T-helper 1 cell treated with Interleukin-12 subunit alpha and Interleukin-12 subunit beta and Interleukin-4 antibody, amounts not matched to agents 30 ng/mL and 1 ng/mL, for 36 hours (primary cell): ENCODE results near the gene PRELID1. TPM values are rescaled to one million over a fixed set of nuclear protein-coding genes. Genes with fewer than 3 reads are reported as not detected.
"Not testable (repeated sequence)": the region's sequence is repeated elsewhere in the genome, so short reads cannot be mapped to it uniquely, and the experiment has no call there.

Source experiments
- intact Hi-C: fragments of 100-400 bp; cut with micrococcal nuclease; formaldehyde crosslinking; loops from one replicate; pipeline ENCODE4 v1.15.1; 2024
- total RNA-seq: library from RNA; stranded (reverse); gene quantifications from 2 replicates; pipeline ENCODE4 v1.2.3, GENCODE V29; 2022

The PRELID1 gene, protein sequence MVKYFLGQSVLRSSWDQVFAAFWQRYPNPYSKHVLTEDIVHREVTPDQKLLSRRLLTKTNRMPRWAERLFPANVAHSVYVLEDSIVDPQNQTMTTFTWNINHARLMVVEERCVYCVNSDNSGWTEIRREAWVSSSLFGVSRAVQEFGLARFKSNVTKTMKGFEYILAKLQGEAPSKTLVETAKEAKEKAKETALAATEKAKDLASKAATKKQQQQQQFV
- 187 and 190 TPM in 2 replicates for total RNA-seq

DNA sequence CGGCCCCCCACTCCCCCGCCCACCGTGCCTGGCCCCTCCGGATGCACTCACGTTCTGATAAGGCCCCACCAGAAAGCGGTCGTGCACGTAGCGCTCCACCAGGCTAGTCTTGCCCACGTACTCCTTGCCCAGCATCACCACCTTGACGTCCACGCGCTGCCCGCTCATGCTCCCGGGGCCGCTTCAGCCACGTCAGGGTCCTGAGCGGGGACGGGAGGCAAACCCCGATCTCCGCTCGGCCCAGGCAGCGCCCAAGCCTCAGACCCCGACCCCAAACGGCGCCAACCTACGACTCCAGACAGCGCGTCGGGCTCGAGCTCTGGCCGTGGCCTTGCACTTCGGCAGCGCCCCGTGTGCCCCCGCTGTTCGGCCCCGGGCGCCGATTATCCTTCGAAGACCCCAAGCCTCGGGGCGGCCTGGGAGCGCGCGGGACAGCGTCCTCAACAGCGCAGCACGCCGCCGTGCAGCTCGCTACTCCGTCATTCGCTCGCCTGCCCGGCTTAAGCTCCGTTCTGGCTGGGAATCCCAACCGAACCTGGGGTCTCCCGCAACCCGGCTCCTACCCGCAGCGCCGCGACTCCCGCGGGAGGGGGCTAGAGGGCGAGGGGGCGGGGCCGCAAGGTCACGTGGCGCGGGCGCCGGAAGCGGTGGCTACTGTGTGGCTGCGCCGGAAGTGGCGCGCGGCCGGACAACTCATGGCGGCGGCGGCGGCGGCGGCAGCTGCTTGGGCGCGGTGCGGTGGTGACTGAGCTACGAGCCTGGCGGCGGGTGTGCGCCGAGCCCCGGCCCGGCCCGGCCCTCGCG, at the start of gene PRELID1, which contains the start of gene RAB24:
PRELID1 (plus strand) TSS at position 679 of the 804 bp plus-strand sequence. CDS start 187 bp downstream, outside the sequence.
RAB24 (minus strand) TSS at position 599 of the 804 bp plus-strand sequence; CDS start at position 168, 431 bp downstream.
- intact Hi-C loops = loop anchor here (1.0 to 5.0 kb wide), 7 partner anchors 8 to 941 kb away; partner anchors contain the start of genes FAM193B, GRK6, KIAA1191 and LMAN2

DNA sequence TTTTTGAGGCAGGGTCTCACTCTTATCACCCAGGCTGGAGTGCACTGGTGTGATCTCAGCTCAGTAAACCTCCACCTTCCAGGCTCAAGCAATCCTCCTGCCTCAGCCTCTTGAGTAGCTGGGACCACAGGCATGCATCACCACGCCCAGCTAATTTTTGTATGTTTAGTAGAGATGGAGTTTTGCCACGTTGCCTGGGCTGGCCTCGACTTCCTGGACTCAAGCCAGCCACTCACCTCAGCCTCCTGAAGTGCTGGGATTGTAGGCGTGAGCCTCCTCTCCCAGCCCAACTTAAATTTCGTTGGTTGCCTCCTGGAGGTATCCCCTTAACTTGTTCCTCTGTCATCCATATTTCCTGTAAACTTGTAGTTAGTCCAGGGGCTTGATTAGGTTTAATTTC, 47.3 kb upstream of the PRELID1 start:
- intact Hi-C loops = loop anchor here (1.0 kb wide), 1 partner anchor 142 kb away; no protein-coding TSS in a partner anchor

DNA sequence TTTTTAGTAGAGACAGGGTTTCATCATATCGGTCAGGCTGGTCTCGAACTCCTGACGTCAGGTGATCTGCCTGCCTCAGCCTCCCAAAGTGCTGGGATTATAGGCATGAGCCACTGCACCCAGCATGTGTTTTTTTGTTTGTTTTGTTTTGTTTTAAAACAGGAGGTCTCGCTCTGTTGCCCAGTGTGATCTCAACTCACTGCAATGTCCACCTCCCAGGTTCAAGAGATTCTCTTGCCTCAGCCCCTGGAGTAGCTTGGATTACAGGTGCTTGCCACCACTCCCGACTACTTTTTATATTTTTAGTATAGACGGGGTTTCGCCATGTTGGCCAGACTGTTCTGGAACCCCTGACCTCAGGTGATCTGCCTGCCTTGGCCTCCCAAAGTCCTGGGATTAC, 44.9 kb upstream of the PRELID1 start:
- intact Hi-C loops = not testable (repeated sequence)

DNA sequence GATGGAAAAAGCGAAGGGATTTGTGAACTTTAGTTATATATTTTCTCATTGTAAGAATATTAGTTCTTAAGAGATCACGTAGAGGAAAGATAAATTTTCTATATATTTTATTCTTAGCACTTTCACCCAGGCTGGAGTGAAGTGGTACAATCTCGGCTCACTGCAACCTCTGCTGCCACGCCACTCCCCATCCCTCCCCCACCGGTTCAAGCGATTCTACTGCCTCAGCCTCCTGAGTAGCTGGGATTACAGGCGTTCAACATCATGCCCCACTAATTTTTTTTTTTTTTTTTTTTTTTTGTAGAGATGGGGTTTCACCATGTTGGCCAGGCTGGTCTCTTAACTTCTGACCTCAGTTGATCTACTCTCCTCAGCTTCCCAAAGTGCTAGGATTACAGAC, 42.6 kb upstream of the PRELID1 start:
- intact Hi-C loops = no loop called here

DNA sequence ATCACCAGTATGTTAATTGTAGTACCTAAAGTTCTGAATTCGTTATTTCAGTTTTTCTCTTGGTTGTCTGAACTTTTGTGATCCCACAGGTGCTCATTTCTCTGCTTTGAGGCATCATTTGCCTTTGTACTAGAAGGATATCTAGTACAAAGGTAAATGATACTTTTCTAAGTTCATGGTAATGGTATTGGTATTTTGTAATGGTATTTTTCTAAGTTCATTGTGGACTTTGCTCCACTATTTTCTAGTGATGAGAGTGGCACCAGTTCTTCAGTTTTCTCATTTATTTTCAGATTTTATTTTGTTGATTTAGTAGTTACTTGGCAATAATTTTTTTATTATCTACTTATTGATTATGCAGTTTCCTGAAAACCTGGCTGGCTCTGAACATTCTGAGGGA, 42.1 kb upstream of the PRELID1 start:
- intact Hi-C loops = no loop called here

DNA sequence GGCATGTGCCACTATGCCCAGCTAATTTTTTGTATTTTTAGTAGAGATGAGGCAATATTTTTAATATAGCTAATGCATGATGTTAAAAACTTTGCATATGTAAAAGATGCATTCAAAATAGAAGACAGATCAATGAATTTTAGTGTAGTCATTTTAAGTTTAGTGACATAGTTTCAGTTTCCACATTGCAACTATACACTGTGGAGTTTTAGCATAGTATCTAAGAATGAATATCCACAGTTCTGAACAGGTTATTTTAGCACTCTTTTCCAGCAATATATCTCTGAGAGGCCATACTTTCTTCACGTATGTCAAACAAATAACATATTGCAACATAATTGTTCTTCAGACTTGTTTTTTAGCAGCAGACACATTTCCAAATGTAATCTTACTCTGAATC, 39.4 kb upstream of the PRELID1 start:
- intact Hi-C loops = no loop called here

DNA sequence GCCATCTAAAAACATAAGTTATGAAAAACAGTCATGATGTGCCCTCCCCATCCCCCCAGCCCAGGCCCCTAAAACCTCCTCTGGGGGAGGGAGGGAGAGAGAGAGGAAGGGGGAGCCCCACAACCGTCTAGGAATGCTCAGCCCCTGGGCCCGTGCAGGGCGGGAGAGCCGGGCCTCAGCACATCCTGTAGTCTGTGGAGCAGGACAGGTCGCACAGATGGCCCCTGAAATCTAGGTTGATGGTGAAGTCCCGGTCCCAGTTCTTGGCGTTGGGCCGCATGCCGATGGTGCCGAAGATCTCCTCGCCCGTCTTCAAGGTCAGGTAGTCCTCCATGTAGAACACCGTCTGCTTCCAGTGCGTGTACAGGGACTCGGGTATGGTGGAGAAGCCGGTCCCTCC, 38.2 kb upstream of the PRELID1 start:
- intact Hi-C loops = no loop called here

DNA sequence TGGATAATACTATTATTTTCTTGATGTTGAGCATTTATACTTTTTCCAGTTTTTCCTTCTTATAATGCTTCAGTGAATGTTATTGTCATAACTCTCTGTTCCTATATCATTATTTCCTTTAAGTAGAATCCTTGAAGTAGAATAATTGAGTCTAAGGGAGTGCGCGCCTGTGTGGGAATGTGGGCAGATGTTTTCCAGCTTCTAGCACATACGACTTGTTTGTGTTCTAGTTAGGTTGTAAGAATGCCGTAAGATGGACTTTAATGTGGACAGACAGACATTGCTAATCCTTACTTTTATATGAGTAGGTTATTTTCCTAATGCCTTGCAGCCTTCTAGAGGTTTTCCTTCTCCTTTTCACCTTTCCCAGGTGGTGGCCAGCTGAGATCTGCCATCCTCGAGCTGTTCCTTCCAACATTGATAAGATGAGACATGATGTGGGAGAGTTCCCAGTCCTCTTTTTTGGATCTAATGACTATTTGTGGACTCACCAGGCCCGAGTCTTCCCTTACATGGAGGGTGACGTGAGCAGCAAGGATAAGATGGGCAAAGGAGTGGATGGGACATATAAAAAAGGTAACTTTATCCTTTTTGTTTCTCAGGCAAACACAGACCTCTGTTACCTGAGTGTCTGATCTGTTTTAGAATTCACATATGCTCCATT, 34.2 kb upstream of the PRELID1 start:
- intact Hi-C loops = no loop called here

DNA sequence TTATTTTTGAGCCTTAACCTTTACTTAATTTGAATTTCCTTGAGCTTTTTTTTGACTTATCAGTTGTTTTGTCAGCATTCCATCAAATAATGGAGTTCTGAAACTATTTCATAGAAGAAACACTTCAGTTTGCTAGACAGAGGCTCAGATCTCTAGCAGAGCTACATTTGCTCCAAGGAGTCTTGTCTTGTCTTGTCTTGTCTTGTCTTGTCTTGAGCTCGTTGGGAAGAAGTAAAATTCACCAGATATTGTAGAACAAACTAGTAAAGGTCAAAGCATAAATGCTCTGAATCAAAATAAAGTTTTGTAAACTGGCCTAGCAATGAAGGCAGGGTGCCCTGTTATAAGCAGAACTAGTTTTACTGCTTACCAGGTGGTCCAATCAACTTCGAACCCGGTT, 33.6 kb upstream of the PRELID1 start:
- intact Hi-C loops = no loop called here

DNA sequence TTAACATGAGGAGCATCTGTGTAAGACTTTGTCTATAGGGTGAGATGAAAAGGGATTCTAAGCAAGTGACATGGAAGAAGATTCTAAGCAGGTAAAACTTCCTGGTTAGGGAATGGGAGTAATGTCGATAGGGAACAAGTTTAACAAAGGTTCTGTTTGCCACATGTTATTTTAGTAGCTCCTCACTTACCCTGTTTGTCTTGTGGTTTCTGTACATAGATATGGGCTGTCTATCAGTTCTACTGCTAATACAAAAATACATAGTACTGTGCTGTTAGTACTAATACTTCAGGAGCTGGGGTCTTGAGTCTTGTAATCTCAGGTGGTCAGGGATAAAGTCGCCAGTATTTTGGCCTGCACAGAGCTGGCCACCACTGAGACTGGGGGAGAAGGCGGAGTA, 32.9 kb upstream of the PRELID1 start:
- intact Hi-C loops = no loop called here

DNA sequence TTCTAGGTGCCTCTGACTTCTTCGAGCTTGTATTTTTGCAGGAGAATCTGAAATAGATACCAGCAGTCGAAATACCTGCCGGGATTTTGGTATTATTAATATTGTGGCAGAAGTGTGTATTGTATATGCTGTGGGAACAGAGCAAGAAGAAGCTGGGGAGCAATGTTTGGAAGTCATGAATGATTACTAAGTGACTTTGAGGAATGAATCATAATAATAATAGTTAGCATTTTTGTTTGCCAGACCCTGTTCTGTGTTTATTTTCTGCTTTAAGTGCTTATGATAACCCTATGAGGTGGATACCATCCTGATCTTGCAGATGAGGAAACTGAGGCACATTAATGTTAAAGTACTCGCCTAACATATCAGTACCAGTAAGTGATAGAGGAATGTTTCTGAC, 32.5 kb upstream of the PRELID1 start:
- intact Hi-C loops = no loop called here

DNA sequence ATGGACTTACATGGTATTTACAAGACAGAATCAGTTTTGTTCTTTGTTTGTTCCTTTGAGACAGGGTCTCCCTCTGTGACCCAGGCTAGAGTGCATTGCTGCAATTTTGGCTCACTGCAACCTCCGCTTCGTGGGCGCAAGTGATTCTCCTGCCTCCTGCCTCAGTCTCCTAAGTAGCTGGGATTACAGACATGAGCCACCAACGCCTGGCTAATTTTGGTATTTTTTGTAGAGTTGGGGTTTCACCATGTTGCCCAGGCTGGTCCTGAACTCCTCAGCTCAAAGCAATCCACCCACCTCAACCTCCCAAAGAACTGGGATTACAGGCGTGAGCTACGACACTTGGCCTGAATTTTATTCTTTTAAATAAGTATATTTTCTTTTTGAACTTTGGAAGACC, 27.7 kb upstream of the PRELID1 start:
- intact Hi-C loops = no loop called here

DNA sequence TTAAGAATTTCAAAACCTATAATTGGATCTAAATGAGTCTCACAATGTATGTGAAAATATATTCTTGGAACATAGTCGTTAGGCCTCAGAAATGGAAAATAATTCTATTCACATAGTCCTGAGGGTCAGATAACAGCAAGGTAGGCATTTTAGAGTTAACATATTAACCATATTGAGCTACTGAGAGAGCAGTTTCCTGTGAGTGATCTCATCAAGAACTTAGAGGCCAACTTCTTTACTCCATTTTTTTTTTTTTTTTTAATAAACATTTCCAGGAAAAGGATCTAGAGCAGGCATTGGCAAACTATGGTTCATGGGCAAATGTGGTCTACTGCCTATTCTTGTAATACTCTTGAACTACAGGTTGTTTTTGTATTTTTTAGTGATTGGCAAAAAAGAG, 26.7 kb upstream of the PRELID1 start:
- intact Hi-C loops = no loop called here

DNA sequence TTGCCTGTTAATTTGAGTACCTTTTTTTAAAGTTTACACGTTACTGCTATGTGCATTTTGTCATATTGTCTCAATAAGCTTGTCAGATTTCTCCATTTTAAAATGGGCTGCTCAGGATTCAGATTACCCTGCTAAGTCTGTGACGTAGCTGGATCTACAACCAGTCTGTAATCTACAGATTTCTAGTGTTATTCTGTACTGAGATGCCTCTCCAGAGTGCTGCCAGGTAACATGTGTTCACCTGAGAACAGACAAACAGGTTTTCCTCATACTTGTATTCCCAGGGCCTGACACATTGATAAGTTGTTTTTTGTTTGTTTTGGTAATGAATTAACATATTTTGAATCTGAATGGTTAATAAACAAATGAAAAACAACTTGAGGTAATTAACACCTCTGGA, 15.4 kb upstream of the PRELID1 start:
- intact Hi-C loops = loop anchor here (5.0 kb wide), 1 partner anchor 176 kb away; no protein-coding TSS in a partner anchor

DNA sequence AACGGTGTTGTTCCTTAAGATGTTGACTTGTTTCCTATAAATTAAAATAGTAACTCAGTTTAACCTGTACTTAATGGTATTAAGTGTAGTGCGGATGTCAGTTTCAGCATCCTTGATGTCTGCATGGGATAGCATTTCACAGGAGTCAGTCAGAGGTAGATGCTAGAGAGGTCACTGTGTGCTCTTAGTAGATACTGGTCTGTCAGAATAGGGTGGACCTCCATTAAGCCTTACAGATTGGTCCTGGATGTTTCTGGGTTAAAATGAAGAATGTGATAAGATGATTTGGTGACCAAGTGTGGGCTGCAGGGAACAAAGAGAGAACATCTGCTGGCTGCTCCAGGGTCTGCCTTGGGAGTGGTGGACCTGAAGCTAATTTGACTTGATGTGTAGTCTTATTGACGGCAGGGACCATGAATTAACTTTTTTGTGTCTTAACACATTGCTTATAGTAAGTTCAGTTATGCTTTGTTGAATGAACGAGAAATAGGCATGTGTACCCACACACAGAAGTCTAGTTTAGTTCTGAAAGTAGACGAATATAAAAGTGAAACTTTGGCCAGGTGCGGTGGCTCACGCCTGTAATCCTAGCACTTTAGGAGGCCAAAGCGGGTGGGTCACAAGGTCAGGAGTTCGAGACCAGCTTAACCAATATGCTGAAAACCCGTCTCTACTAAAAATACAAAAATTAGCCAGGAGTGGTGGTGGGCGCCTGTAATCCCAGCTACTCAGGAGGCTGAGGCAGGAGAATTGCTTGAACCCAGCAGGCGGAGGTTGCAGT, 12.6 kb upstream of the PRELID1 start:
- intact Hi-C loops = no loop called here

DNA sequence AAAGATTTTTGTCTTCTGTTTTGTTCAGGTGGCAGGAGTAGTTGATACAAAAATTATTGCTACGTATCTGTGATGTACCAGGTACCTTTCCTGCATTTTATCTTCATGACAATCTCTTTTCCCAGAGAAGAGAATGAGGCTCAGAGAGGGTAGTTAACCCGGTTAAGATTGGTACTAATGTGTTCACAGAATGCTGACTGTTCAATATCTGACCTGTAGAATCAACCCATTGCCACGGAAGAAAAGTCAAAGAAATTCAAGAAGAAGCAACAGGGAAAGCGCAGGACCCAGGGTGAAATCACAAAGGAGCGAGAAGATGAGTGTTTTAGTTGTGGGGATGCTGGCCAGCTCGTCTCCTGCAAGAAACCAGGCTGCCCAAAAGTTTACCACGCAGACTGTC, 11.9 kb upstream of the PRELID1 start:
- intact Hi-C loops = no loop called here

DNA sequence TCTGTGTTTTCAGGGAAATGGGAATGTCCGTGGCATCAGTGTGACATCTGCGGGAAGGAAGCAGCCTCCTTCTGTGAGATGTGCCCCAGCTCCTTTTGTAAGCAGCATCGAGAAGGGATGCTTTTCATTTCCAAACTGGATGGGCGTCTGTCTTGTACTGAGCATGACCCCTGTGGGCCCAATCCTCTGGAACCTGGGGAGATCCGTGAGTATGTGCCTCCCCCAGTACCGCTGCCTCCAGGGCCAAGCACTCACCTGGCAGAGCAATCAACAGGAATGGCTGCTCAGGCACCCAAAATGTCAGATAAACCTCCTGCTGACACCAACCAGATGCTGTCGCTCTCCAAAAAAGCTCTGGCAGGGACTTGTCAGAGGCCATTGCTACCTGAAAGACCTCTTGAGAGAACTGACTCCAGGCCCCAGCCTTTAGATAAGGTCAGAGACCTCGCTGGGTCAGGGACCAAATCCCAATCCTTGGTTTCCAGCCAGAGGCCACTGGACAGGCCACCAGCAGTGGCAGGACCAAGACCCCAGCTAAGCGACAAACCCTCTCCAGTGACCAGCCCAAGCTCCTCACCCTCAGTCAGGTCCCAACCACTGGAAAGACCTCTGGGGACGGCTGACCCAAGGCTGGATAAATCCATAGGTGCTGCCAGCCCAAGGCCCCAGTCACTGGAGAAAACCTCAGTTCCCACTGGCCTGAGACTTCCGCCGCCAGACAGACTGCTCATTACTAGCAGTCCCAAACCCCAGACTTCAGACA, 9.6 kb upstream of the PRELID1 start:
- intact Hi-C loops = no loop called here

DNA sequence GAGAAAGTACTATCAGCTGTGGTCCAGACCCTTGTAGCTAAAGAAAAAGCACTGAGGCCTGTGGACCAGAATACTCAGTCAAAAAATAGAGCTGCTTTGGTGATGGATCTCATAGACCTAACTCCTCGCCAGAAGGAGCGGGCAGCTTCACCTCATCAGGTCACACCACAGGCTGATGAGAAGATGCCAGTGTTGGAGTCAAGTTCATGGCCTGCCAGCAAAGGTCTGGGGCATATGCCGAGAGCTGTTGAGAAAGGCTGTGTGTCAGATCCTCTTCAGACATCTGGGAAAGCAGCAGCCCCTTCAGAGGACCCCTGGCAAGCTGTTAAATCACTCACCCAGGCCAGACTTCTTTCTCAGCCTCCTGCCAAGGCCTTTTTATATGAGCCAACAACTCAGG, 9.0 kb upstream of the PRELID1 start:
- intact Hi-C loops = no loop called here

DNA sequence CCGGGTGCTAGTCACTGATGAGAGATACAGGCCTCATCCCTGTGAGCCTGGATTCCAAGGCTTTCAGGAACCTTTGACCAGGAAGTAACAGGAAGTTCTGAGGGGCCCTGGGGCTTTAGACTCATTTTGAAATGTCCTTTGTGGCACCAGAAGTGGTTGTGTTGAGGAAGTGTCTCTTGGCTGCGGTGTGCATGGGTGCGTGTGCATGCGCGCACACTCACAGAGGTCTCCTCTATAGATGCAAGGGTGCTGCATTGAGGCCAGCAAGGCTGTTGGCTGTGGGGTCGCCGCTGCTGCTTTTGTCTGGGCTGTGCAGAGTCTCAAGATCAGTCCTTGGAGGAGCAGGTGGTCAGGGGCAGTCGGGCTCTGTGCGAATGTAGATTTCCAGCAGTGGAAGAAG, 7.7 kb upstream of the PRELID1 start:
- intact Hi-C loops = no loop called here

DNA sequence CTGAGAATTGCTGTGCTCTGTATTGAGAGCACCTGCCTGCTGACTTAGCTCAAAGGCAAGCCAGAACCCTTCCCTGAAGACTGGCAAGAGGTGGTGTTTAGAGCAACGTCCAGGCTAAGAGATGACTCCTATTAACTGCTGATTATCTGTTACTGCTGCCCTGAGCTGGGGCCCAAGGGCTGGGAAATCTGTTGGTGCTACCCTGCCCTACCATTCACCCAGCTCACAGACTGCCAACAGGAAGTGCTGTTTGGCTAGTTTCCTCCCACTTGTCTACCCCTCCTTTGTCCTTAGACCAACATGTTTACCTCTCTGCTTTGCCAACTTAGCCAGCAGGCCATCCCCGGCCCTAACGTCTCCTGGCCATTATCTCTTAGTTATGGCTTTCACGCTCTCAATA, 7.0 kb upstream of the PRELID1 start:
- intact Hi-C loops = no loop called here

DNA sequence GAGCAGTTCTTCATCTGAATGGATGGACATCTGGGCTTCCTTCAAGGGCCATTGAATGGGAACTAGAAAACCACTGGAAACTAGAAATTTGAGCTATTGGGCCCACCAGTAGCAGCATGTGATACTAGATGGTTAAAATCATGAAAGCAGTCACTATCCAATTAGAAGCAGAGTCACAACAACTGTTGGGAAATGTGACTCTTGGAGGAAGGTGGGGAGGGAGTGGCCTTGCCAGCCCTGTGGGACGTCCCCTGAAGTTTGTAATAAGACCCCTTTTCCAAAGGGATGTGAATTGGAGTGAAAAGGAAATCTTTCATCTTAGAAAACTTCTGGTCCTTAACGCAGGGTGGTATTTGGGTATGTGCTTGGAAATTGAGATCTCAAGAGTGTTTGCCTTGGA, 5.7 kb upstream of the PRELID1 start:
- intact Hi-C loops = no loop called here
